HepG2 (cell line): ENCODE results near the gene TMEM14A. TPM values are rescaled to one million over a fixed set of nuclear protein-coding genes. Genes with fewer than 3 reads are reported as not detected.

Experiments
- AGO1 ChIP-seq: fragments of 200-400 bp; formaldehyde crosslinking; IDR thresholded peaks from 2 replicates; pipeline ENCODE4 v1.6.1; 2017; ENCODE audit warnings: mild to moderate bottlenecking, low read depth, low read length, moderate library complexity; ENCODE audit not compliant: poor library complexity, severe bottlenecking
- ARID4A ChIP-seq: sonication (generic); formaldehyde crosslinking; IDR thresholded peaks from 2 replicates; pipeline ENCODE4 v1.5.0; 2020; ENCODE audit warnings: mild to moderate bottlenecking, missing genetic modification reagents, borderline replicate concordance
- BATF2 ChIP-seq: sonication (generic); formaldehyde crosslinking; IDR thresholded peaks from 2 replicates; pipeline ENCODE4 v1.8.0; 2022; ENCODE audit warnings: mild to moderate bottlenecking, missing genetic modification reagents, moderate library complexity
- ELF1 ChIP-seq: sonication (generic); formaldehyde crosslinking; IDR thresholded peaks from 2 replicates; pipeline ENCODE4 v1.4.0; 2020; ENCODE audit warnings: missing genetic modification reagents
- ETV6 ChIP-seq: sonication (generic); formaldehyde crosslinking; conservative IDR thresholded peaks from 2 replicates; pipeline ENCODE4 v1.4.0; 2020; ENCODE audit warnings: missing genetic modification reagents
- HNF4G ChIP-seq, 2 experiments: sonication (generic) in 1 of 2; formaldehyde crosslinking in 1 of 2; IDR thresholded peaks; 2 replicates each; pipeline versions ENCODE4 v1.4.0 to v1.6.1; 2011 to 2020; ENCODE audit warnings: borderline replicate concordance in 2 of 2, low read depth in 2 of 2, mild to moderate bottlenecking in 2 of 2, low read length in 1 of 2, missing genetic modification reagents in 1 of 2, moderate library complexity in 1 of 2
- MTA1 ChIP-seq: sonication (generic); formaldehyde crosslinking; IDR thresholded peaks from 2 replicates; pipeline ENCODE4 v1.4.0; 2020; ENCODE audit warnings: missing genetic modification reagents, mild to moderate bottlenecking, borderline replicate concordance
- NCOA1 ChIP-seq: sonication (generic); formaldehyde crosslinking; IDR thresholded peaks from 2 replicates; pipeline ENCODE4 v1.9.0; 2021; ENCODE audit warnings: missing genetic modification reagents
- PHF20 ChIP-seq: sonication (generic); formaldehyde crosslinking; IDR thresholded peaks from 2 replicates; pipeline ENCODE4 v1.5.0; 2020; ENCODE audit warnings: mild to moderate bottlenecking, missing genetic modification reagents
- PHF8 ChIP-seq: sonication (generic); formaldehyde crosslinking; IDR thresholded peaks from 2 replicates; pipeline ENCODE4 v1.5.0; 2020; ENCODE audit warnings: missing genetic modification reagents
- SIN3A ChIP-seq: IDR thresholded peaks from 2 replicates; pipeline ENCODE4 v1.6.1; 2011; ENCODE audit warnings: low read depth, mild to moderate bottlenecking, control low read depth, low read length, borderline replicate concordance
- SMARCC2 ChIP-seq: fragments of 450-650 bp; IDR thresholded peaks from 2 replicates; pipeline ENCODE4 v1.6.1; 2017; ENCODE audit warnings: antibody characterized with exemption, mild to moderate bottlenecking
- SNAI1 ChIP-seq: sonication (generic); formaldehyde crosslinking; IDR thresholded peaks from 2 replicates; pipeline ENCODE4 v1.5.0; 2020; ENCODE audit warnings: mild to moderate bottlenecking, missing genetic modification reagents, borderline replicate concordance
- TAF1 ChIP-seq: sonication (generic); formaldehyde crosslinking; IDR thresholded peaks from 2 replicates; pipeline ENCODE4 v1.4.0; 2020; ENCODE audit warnings: missing genetic modification reagents
- TBL1XR1 ChIP-seq: fragments of 150-350 bp; IDR thresholded peaks from 2 replicates; pipeline ENCODE4 v1.6.1; 2014; ENCODE audit warnings: borderline replicate concordance, low read length; ENCODE audit not compliant: partially characterized antibody
- TCF7L2 ChIP-seq: IDR thresholded peaks from 2 replicates; pipeline ENCODE4 v1.6.1; 2011; ENCODE audit warnings: mild to moderate bottlenecking, low read depth, low read length, moderate library complexity
- ZNF446 ChIP-seq: sonication (generic); formaldehyde crosslinking; IDR thresholded peaks from 2 replicates; pipeline ENCODE4 v1.5.0; 2020; ENCODE audit warnings: mild to moderate bottlenecking, missing genetic modification reagents
- ZNF552 ChIP-seq: sonication (generic); formaldehyde crosslinking; IDR thresholded peaks from 2 replicates; pipeline ENCODE4 v1.9.0; 2022; ENCODE audit warnings: missing genetic modification reagents, mild to moderate bottlenecking, borderline replicate concordance
- ZNF567 ChIP-seq: sonication (generic); formaldehyde crosslinking; IDR thresholded peaks from 2 replicates; pipeline ENCODE4 v1.8.1; 2023; ENCODE audit warnings: mild to moderate bottlenecking, missing genetic modification reagents, borderline replicate concordance
- ZNF746 ChIP-seq: sonication (generic); formaldehyde crosslinking; IDR thresholded peaks from 2 replicates; pipeline ENCODE4 v1.8.0; 2022; ENCODE audit warnings: mild to moderate bottlenecking, missing genetic modification reagents
- ZNF768 ChIP-seq: sonication (generic); formaldehyde crosslinking; IDR thresholded peaks from 2 replicates; pipeline ENCODE4 v1.4.0; 2020; ENCODE audit warnings: missing genetic modification reagents
- ZNF790 ChIP-seq: sonication (generic); formaldehyde crosslinking; IDR thresholded peaks from 2 replicates; pipeline ENCODE4 v1.8.0; 2022; ENCODE audit warnings: missing genetic modification reagents, mild to moderate bottlenecking, borderline replicate concordance
- ZNF792 ChIP-seq: IDR thresholded peaks from 2 replicates; pipeline ENCODE4 v1.6.1; 2016
- polyA plus RNA-seq, 8 experiments: library from polyadenylated mRNA; depleted of rRNA in 3 of 8; stranded (reverse) in 7 of 8; unstranded in 1 of 8; fragments of >200 nt; fragmentation: Illumina TruSeq in 4 of 8; extraction: Trizol in 4 of 8; gene quantifications; 2 replicates each; pipeline versions ENCODE4 v1.2.1 to v1.2.3, GENCODE V29; 2011 to 2016; ENCODE audit warnings: low read depth in 4 of 8, missing spikeins in 1 of 8, mixed read lengths in 1 of 8; ENCODE audit not compliant: insufficient read depth in 1 of 8
- total RNA-seq, 5 experiments: library from RNA; depleted of rRNA; stranded (reverse); fragments of >200 nt; fragmentation: Illumina TruSeq; extraction: Trizol; gene quantifications; 2 replicates each; pipeline ENCODE4 v1.2.3, GENCODE V29; 2016; ENCODE audit warnings: low read depth in 1 of 5

Gene TMEM14A
- total and polyA plus RNA-seq, 2 of the 13 experiments (the other 11 are each of a cell fraction or from before 2014, with no cell fraction given): 24.6 to 73.7 TPM

- TF ChIP-seq BATF2 (CRISPR knock-in tag) (no peak), SIN3A (peak; percentile 82; the same call in 1 of the 2 replicates), TAF1 (CRISPR knock-in tag) (peak; percentile 90), HNF4G (IDR thresholded peaks at IDR 0.05; ENCODE audit: borderline replicate concordance, low read depth, low read length) (peak; percentile 40; the same call in 1 of the 2 replicates), HNF4G (CRISPR knock-in tag; IDR thresholded peaks at IDR 0.05; ENCODE audit: borderline replicate concordance, low read depth) (peak; percentile 80), TCF7L2 (no peak), PHF8 (CRISPR knock-in tag) (peak; percentile 96), NCOA1 (CRISPR knock-in tag) (no peak), ZNF567 (CRISPR knock-in tag) (peak; percentile 92; the same call in 1 of the 2 replicates), ETV6 (peak; percentile 76), SMARCC2 (no peak), PHF20 (CRISPR knock-in tag) (peak; percentile 86), ZNF790 (CRISPR knock-in tag) (no peak; the same call in 1 of the 2 replicates), SNAI1 (0 out of 2 replicates have a peak, but pooled peaks have one; percentile 51), MTA1 (no peak; the same call in 1 of the 2 replicates), AGO1 (peak; percentile 91), ELF1 (peak; percentile 90), ZNF768 (peak; percentile 89), TBL1XR1 (no peak), ZNF746 (CRISPR knock-in tag) (no peak), ZNF552 (CRISPR knock-in tag) (0 out of 2 replicates have a peak, but pooled peaks have one; percentile 78), ZNF446 (CRISPR knock-in tag) (peak; percentile 89; the same call in 1 of the 2 replicates), ZNF792 (CRISPR knock-in tag) (no peak; the same call in none of the 2 replicates), ARID4A (CRISPR knock-in tag) (peak; percentile 90)
Observed at GRCh38 chr6:52670502-52671409, at the start of gene TMEM14A (continued).
